B cell (primary cell): ENCODE data around the gene CLCN1. TPM values are rescaled to one million over a fixed set of nuclear protein-coding genes. Genes with fewer than 3 reads are reported as not detected.

Experiments
- ATAC-seq: fragments of 200-7000 bp; cut with Tn5 transposase; one replicate; pipeline ENCODE4 v1.10.0; 2021; ENCODE audit warnings: low read depth, mild to moderate bottlenecking, moderate number of reproducible peaks, moderate library complexity
- CTCF ChIA-PET: fragments of 350-600 bp; sonication (Branson Sonifier 250); formaldehyde crosslinking; loops from one replicate; lab custom pipeline; 2021; ENCODE audit warnings: antibody characterized with exemption, inconsistent platforms; lab: Charles Lee
- POLR2A ChIA-PET: fragments of 350-600 bp; sonication (Branson Sonifier 250); formaldehyde crosslinking; loops from one replicate; lab custom pipeline; 2021; ENCODE audit warnings: antibody characterized with exemption; lab: Charles Lee
- DNase-seq: peaks from one replicate; pipeline ENCODE4 v3.0.0; 2013
- H2AFZ ChIP-seq: 2 replicates; pipeline ENCODE4 v1.6.1; 2012; ENCODE audit warnings: mild to moderate bottlenecking, low read depth, low read length; ENCODE audit not compliant: insufficient read depth, poor library complexity, severe bottlenecking
- H3K27ac ChIP-seq, 2 donors: 1 replicate in 1 of 2; 2 replicates in 1 of 2; pipeline ENCODE4 v1.5.1; 2012 to 2013; ENCODE audit warnings: low read length in 2 of 2, mild to moderate bottlenecking in 2 of 2, moderate library complexity in 1 of 2
- H3K27me3 ChIP-seq, 4 experiments: fragments of 200-600 bp in 1 of 4; sonication (generic) in 1 of 4; replicated peaks in 1 of 4; 1 replicate in 2 of 4; 2 replicates in 2 of 4; pipeline versions ENCODE4 v1.6.1 to v1.7.0; 2013 to 2016; ENCODE audit warnings: low read length in 3 of 4, mild to moderate bottlenecking in 2 of 4, mixed read lengths in 1 of 4, moderate library complexity in 1 of 4; ENCODE audit not compliant: insufficient read depth in 4 of 4, control insufficient read depth in 3 of 4; ENCODE audit errors: control extremely low read depth in 1 of 4
- H3K36me3 ChIP-seq, 2 experiments: replicated peaks in 1 of 2; 1 replicate in 1 of 2; 2 replicates in 1 of 2; pipeline versions ENCODE4 v1.6.1 to v1.7.1; 2013; ENCODE audit warnings: low read length in 1 of 2; ENCODE audit not compliant: insufficient read depth in 2 of 2, control insufficient read depth in 1 of 2; ENCODE audit errors: control extremely low read depth in 1 of 2, extremely low read depth in 1 of 2
- H3K4me1 ChIP-seq, 2 donors: fragments of 200-600 bp in 1 of 2; sonication (generic) in 1 of 2; 1 replicate in 1 of 2; 2 replicates in 1 of 2; pipeline versions ENCODE4 v1.5.1 to v1.6.1; 2013 to 2017; ENCODE audit warnings: low read length in 2 of 2; ENCODE audit not compliant: control insufficient read depth in 2 of 2, insufficient read depth in 2 of 2
- H3K4me2 ChIP-seq: replicated peaks from 2 replicates; pipeline ENCODE3; 2012; ENCODE audit warnings: mild to moderate bottlenecking, low read depth, low read length; ENCODE audit not compliant: poor library complexity, severe bottlenecking
- H3K4me3 ChIP-seq, 5 experiments: fragments of 200-600 bp in 1 of 5; sonication (generic) in 1 of 5; 1 replicate in 3 of 5; 2 replicates in 2 of 5; pipeline versions ENCODE4 v1.5.1 to v1.7.0; 2011 to 2016; ENCODE audit warnings: low read length in 4 of 5, mild to moderate bottlenecking in 4 of 5, low read depth in 2 of 5, control low read depth in 1 of 5, moderate library complexity in 1 of 5; ENCODE audit not compliant: insufficient read depth in 1 of 5; ENCODE audit errors: control extremely low read depth in 1 of 5, extremely low read depth in 1 of 5
- H3K79me2 ChIP-seq: fragments of 200-600 bp; sonication (generic); one replicate; pipeline ENCODE4 v1.6.0; 2016; ENCODE audit warnings: low read length; ENCODE audit not compliant: control insufficient read depth, insufficient read depth
- H3K9ac ChIP-seq: fragments of 200-600 bp; sonication (generic); 2 replicates; pipeline ENCODE4 v1.6.1; 2017; ENCODE audit warnings: mild to moderate bottlenecking, low read length, moderate library complexity
- H3K9me3 ChIP-seq, 3 donors: one replicate each; pipeline versions ENCODE4 v1.6.1 to v1.7.1; 2013; ENCODE audit warnings: low read length in 2 of 3; ENCODE audit not compliant: control insufficient read depth in 2 of 3, insufficient read depth in 1 of 3; ENCODE audit errors: control extremely low read depth in 1 of 3
- H4K20me1 ChIP-seq: 2 replicates; pipeline ENCODE4 v1.6.0; 2012; ENCODE audit warnings: mild to moderate bottlenecking, low read length; ENCODE audit not compliant: insufficient read depth, control insufficient read depth, poor library complexity, severe bottlenecking
- H3K27ac Mint-ChIP-seq: one replicate; pipeline ENCODE4 v1.8.0; 2021; ENCODE audit warnings: mixed read lengths
- H3K27me3 Mint-ChIP-seq: one replicate; pipeline ENCODE4 v1.8.0; 2021; ENCODE audit warnings: mixed read lengths
- H3K4me1 Mint-ChIP-seq: one replicate; pipeline ENCODE4 v1.8.0; 2021; ENCODE audit warnings: mixed read lengths
- H3K4me3 Mint-ChIP-seq: one replicate; pipeline ENCODE4 v1.8.0; 2021; ENCODE audit warnings: mixed read lengths
- H3K9me3 Mint-ChIP-seq: one replicate; pipeline ENCODE4 v1.8.0; 2022; ENCODE audit warnings: mixed read lengths; ENCODE audit not compliant: insufficient read depth
- CTCF ChIP-seq: fragments of 200-600 bp; IDR thresholded peaks from one replicate; pipeline ENCODE4 v1.8.0; 2022; ENCODE audit warnings: antibody characterized with exemption, mild to moderate bottlenecking
- EZH2 ChIP-seq: IDR thresholded peaks from 2 replicates; pipeline ENCODE4 v1.6.1; 2012; ENCODE audit warnings: borderline replicate concordance, low read depth, mild to moderate bottlenecking, moderate library complexity, low read length; ENCODE audit not compliant: insufficient read depth, poor library complexity, severe bottlenecking
- WGBS: methylation state at CpG from one replicate; pipeline ENCODE4 v1.1.5; 2013; ENCODE audit warnings: missing lambda C conversion rate; ENCODE audit not compliant: insufficient coverage; 5-methylcytosine and 5-hydroxymethylcytosine counted together
- intact Hi-C: fragments of 100-400 bp; cut with micrococcal nuclease; formaldehyde crosslinking; loops from one replicate; pipeline ENCODE4 v1.10.0; 2022
- polyA plus RNA-seq: library from polyadenylated mRNA; depleted of rRNA; stranded (reverse); fragments of >200 nt; gene quantifications from 2 replicates; pipeline ENCODE4 v1.2.3, GENCODE V29; 2012
- total RNA-seq, 2 donors: library from RNA; stranded (reverse); fragments of 120-200 nt in 1 of 2; gene quantifications; 1 replicate in 1 of 2; 2 replicates in 1 of 2; pipeline versions ENCODE4 v1.2.3 to v1.2.4, GENCODE V29; 2013 to 2022

CLCN1 gene
- total and polyA plus RNA-seq, 2 donors (not counting 1 experiment from before 2014, with no cell fraction given): not detected

DNA sequence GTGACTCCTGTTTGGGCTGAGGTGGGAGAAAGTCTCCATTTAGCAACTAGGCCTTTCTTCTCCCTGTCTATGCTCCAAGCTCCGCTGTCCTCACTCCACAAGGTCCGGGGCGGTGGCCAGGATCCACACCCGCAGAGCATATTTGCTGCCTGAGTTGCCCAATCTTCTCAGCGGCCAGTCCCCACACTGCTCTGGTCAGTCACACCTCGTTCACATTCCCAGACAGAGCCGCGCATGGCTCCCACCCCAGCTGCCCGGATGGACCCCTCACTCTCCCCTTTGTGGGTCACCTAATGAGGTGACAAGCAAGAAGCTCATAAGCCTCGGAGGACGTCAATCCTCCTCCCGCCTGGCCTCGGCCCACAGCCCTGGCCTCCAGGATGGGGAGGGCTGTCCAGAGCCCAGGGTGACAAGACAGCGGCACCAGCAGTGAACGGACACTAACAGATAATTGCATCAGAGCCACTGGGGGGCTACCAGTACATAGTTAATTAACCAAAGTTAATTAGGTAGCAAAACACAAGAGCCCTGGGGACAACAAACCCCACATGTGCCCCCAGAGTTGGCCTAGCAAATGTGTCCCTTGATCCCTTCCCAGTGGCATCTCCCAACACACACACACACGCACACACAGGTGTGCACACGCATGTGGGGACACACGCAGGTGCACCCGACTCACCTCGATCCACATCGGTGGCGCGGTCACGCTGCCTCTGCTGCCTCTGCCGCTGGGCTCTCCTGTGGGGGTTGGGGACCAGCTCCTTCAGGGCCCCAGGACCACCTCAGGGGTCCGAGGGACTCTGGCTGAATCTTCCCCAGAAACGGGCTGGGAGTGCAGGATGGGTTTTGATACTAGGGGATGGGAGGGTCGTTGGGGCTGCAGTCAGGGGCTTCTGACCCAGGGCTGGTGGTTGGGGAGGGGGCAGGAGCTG is 81.0 kb downstream of the CLCN1 start:
- Histone ChIP-seq H3K4me3 (no peak overlapping the region), H3K79me2 (no peaks in the 10 kb centered on the region), H3K27me3 (no peaks in the 10 kb centered on the region), H3K4me2 (no peak overlapping the region), H3K4me1 (no peaks in the 10 kb centered on the region), H3K27ac (no peak overlapping the region), H3K9ac (no peak overlapping the region), H3K9me3 (no peaks in the 10 kb centered on the region), H4K20me1 (no peaks in the 10 kb centered on the region), H2AFZ (no peak overlapping the region), H3K36me3 (no peaks in the 10 kb centered on the region)
- Mint-ChIP-seq H3K27me3 (no peaks in the 10 kb centered on the region), H3K4me1 (no peaks in the 10 kb centered on the region), H3K4me3 (no peak overlapping the region), H3K27ac (no peak overlapping the region), H3K9me3 (no peaks in the 10 kb centered on the region)
- no peak for TF ChIP-seq CTCF
- no peak for TF ChIP-seq EZH2
- WGBS: 87% methylated on average over 28 of the region's 28 CpGs
- ATAC-seq (no peak), DNase-seq (no peak)
- CTCF ChIA-PET: no interaction called here
- POLR2A ChIA-PET: no interaction called here
- intact Hi-C loops: no loop called here
